ENCODE measurements around the gene RNF213.

GRCh38 chr17:80317706-80317980 is 57.0 kb downstream of the RNF213 start:
- TF ChIP-seq CTCF (IDR thresholded peaks at IDR 0.05; ENCODE audit: low read depth, low read length) (no peak), POLR2A (IDR thresholded peaks at IDR 0.05; ENCODE audit: extremely low read depth, insufficient read length) (no peak), MAX (IDR thresholded peaks at IDR 0.05; ENCODE audit: low read depth, low read length) (no peak), MYC (IDR thresholded peaks at IDR 0.05; ENCODE audit: low read depth, low read length) (no peak)

All from NB4 (cell line).